ENCODE data around the gene SPNS1. TPM values are rescaled to one million over a fixed set of nuclear protein-coding genes. Genes with fewer than 3 reads are reported as not detected.

The SPNS1 gene
- total and polyA plus RNA-seq, 5 experiments from 2014 or later = 12.7 to 45.0 (median 29.7) TPM

Other genes starting within 250 kb of the SPNS1 start
- gene NPIPB9, start 223.0 kb upstream of the SPNS1 start, total RNA-seq = 1 to 10 TPM; 5.8 to 6.2 TPM
- under 1 TPM in 2 of 3 donors, not detected in 1; 0.25 to 0.53 TPM for gene NPIPB9, start 223.0 kb upstream of the SPNS1 start, polyA plus RNA-seq
- gene ATXN2L, start 151.8 kb upstream of the SPNS1 start, total RNA-seq = 100 to 1,000 TPM; 310 to 339 TPM
- gene ATXN2L, start 151.8 kb upstream of the SPNS1 start, polyA plus RNA-seq = 10 to 100 TPM; 14.2 to 28.4 (median 19.5) TPM
- 100 to 1,000 TPM; 117 to 120 TPM for gene TUFM, start 128.4 kb upstream of the SPNS1 start, total RNA-seq
- gene TUFM, start 128.4 kb upstream of the SPNS1 start, polyA plus RNA-seq = 100 to 1,000 TPM; 141 to 155 (median 152) TPM
- 100 to 1,000 TPM; 110 to 117 TPM for gene SH2B1, start 110.9 kb upstream of the SPNS1 start, total RNA-seq
- 1 to 10 TPM; 1.1 to 2.5 (median 2.2) TPM for gene SH2B1, start 110.9 kb upstream of the SPNS1 start, polyA plus RNA-seq
- gene ATP2A1, start 96.3 kb upstream of the SPNS1 start, total RNA-seq = 1 to 10 TPM in 1 of 2 experiments, under 1 TPM in 1; 0.58 to 1.2 TPM
- not detected for gene ATP2A1, start 96.3 kb upstream of the SPNS1 start, polyA plus RNA-seq
- 10 to 100 TPM; 34.1 to 35.7 TPM for gene RABEP2, start 49.5 kb upstream of the SPNS1 start, total RNA-seq
- 1 to 10 TPM; 2.8 to 6.5 (median 3.0) TPM for gene RABEP2, start 49.5 kb upstream of the SPNS1 start, polyA plus RNA-seq
- gene CD19, start 42.8 kb upstream of the SPNS1 start, total RNA-seq = 1 to 10 TPM; 6.9 to 7.6 TPM
- gene CD19, start 42.8 kb upstream of the SPNS1 start, polyA plus RNA-seq = under 1 TPM; 0.17 to 0.19 (median 0.19) TPM
- 100 to 1,000 TPM; 112 to 116 TPM for gene NFATC2IP, start 23.8 kb upstream of the SPNS1 start, total RNA-seq
- 10 to 100 TPM; 22.8 to 30.2 (median 28.7) TPM for gene NFATC2IP, start 23.8 kb upstream of the SPNS1 start, polyA plus RNA-seq
- 100 to 1,000 TPM; 352 to 353 TPM for gene LAT, start 10.3 kb downstream of the SPNS1 start, total RNA-seq
- 100 to 1,000 TPM; 255 to 308 (median 288) TPM for gene LAT, start 10.3 kb downstream of the SPNS1 start, polyA plus RNA-seq